Tibial nerve (tissue), 4 donors: ENCODE measurements around the gene CELSR3. TPM values are rescaled to one million over a fixed set of nuclear protein-coding genes. Genes with fewer than 3 reads are reported as not detected.

Experiments used
- DNase-seq, 2 donors: peaks; one replicate each; pipeline ENCODE4 v3.0.0-alpha.2; 2019; ENCODE audit warnings: low spot score in 2 of 2
- H3K27ac ChIP-seq, 4 donors: fragments of 200-600 bp; sonication (generic) in 3 of 4; one replicate each; pipeline ENCODE4 v1.5.1; 2017 to 2019; ENCODE audit warnings: mild to moderate bottlenecking in 1 of 4
- H3K27me3 ChIP-seq, 2 donors: fragments of 200-600 bp; sonication (generic) in 1 of 2; one replicate each; pipeline versions ENCODE4 v1.5.1 to v1.6.0; 2017 to 2019
- H3K36me3 ChIP-seq, 3 donors: fragments of 200-600 bp; sonication (generic); one replicate each; pipeline ENCODE4 v1.5.1; 2018 to 2019
- H3K4me1 ChIP-seq, 4 donors: fragments of 200-600 bp; sonication (generic) in 3 of 4; one replicate each; pipeline ENCODE4 v1.5.1; 2017 to 2019
- H3K4me3 ChIP-seq, 4 donors: fragments of 200-600 bp; sonication (generic) in 3 of 4; one replicate each; pipeline ENCODE4 v1.5.1; 2017 to 2019; ENCODE audit warnings: mild to moderate bottlenecking in 1 of 4, moderate library complexity in 1 of 4
- H3K9me3 ChIP-seq, 4 donors: fragments of 200-600 bp; sonication (generic) in 3 of 4; one replicate each; pipeline ENCODE4 v1.5.1; 2017 to 2019
- CTCF ChIP-seq, 5 experiments: fragments of 200-600 bp in 3 of 5; fragments of 450-650 bp in 2 of 5; sonication (generic) in 3 of 5; IDR thresholded peaks; one replicate each; pipeline ENCODE4 v1.5.1; 2016 to 2019; ENCODE audit warnings: antibody characterized with exemption in 5 of 5, mild to moderate bottlenecking in 3 of 5, moderate library complexity in 2 of 5
- EP300 ChIP-seq, 2 donors: sonication (generic); formaldehyde crosslinking; IDR thresholded peaks; one replicate each; pipeline ENCODE4 v1.6.1; 2017; ENCODE audit warnings: antibody characterized with exemption in 2 of 2, mild to moderate bottlenecking in 1 of 2
- POLR2A ChIP-seq, 2 donors: fragments of 450-650 bp; IDR thresholded peaks; one replicate each; pipeline ENCODE4 v1.6.1; 2017; ENCODE audit warnings: antibody characterized with exemption in 2 of 2, mild to moderate bottlenecking in 2 of 2, moderate library complexity in 2 of 2
- WGBS, 2 donors: methylation state at CpG; one replicate each; pipeline ENCODE4 v1.1.5; 2018; 5-methylcytosine and 5-hydroxymethylcytosine counted together
- total RNA-seq, 4 donors: library from RNA; depleted of rRNA; stranded (reverse); fragments of >200 nt; gene quantifications; one replicate each; pipeline ENCODE4 v1.1.0, GENCODE V29; 2016

Gene CELSR3
- total RNA-seq, 4 donors from 2014 or later: 0.87 to 13.5 (median 1.5) TPM

- peak overlapping the region in 2 of 4 donors; percentile 51 to 64 for H3K27ac ChIP-seq
- H3K9me3 ChIP-seq: no peaks in the 10 kb centered on the region
- WGBS, 2 donors: 60 to 74% methylated on average over 5 to 6 of the region's 6 CpGs
- no peak overlapping the region for H3K4me3 ChIP-seq
- H3K4me1 ChIP-seq: peaks cover 0 to 37% (median 11%) of the 10 kb centered on the region in 4 donors
- DNase-seq: no peak
- H3K36me3 ChIP-seq: peaks cover 0 to 51% (median 31%) of the 10 kb centered on the region in 3 donors
- TF ChIP-seq EP300 (IDR thresholded peaks at IDR 0.05): no peak
- no peak for TF ChIP-seq CTCF (IDR thresholded peaks at IDR 0.05)
- TF ChIP-seq POLR2A (IDR thresholded peaks at IDR 0.05): no peak
- H3K27me3 ChIP-seq: peaks cover 0 to 13% of the 10 kb centered on the region in 2 donors
Measured at GRCh38 chr3:48597408-48597800, 65.3 kb downstream of the CELSR3 start.

GRCh38 chr3:48596676-48597407 lies 65.8 kb downstream of the CELSR3 start:
- no peak for TF ChIP-seq POLR2A (IDR thresholded peaks at IDR 0.05)
- no peak for TF ChIP-seq CTCF (IDR thresholded peaks at IDR 0.05)
- TF ChIP-seq EP300 (IDR thresholded peaks at IDR 0.05): no peak
- H3K4me3 ChIP-seq: no peak overlapping the region
- H3K9me3 ChIP-seq: no peaks in the 10 kb centered on the region
- H3K27ac ChIP-seq: no peak overlapping the region
- DNase-seq: no peak
- WGBS, 2 donors: 54 to 74% methylated on average over 8 of the region's 8 CpGs
- H3K4me1 ChIP-seq: peaks cover 0 to 37% (median 11%) of the 10 kb centered on the region in 4 donors
- H3K27me3 ChIP-seq: peaks cover 0 to 13% of the 10 kb centered on the region in 2 donors
- peaks cover 0 to 50% (median 30%) of the 10 kb centered on the region in 3 donors for H3K36me3 ChIP-seq

GRCh38 chr3:48596157-48596556 lies 66.5 kb downstream of the CELSR3 start:
- Histone ChIP-seq H3K27ac (no peak overlapping the region), H3K9me3 (no peaks in the 10 kb centered on the region), H3K4me3 (no peak overlapping the region), H3K27me3 (peaks cover 0 to 13% of the 10 kb centered on the region in 2 donors), H3K36me3 (peaks cover 0 to 50% (median 23%) of the 10 kb centered on the region in 3 donors), H3K4me1 (peaks cover 0 to 37% (median 11%) of the 10 kb centered on the region in 4 donors)
- no peak for TF ChIP-seq EP300 (IDR thresholded peaks at IDR 0.05)
- TF ChIP-seq POLR2A (IDR thresholded peaks at IDR 0.05): no peak
- TF ChIP-seq CTCF (IDR thresholded peaks at IDR 0.05): no peak
- DNase-seq: no peak
- 76 to 86% methylated on average over 5 of the region's 5 CpGs for WGBS, 2 donors

GRCh38 chr3:48595526-48596121 lies 67.1 kb downstream of the CELSR3 start:
- no peaks in the 10 kb centered on the region for H3K9me3 ChIP-seq
- H3K27ac ChIP-seq: no peak overlapping the region
- peak overlapping the region in 1 of 4 donors; percentile 44 for H3K4me3 ChIP-seq
- no peak for TF ChIP-seq CTCF (IDR thresholded peaks at IDR 0.05)
- no peak for TF ChIP-seq EP300 (IDR thresholded peaks at IDR 0.05)
- no peak for TF ChIP-seq POLR2A (IDR thresholded peaks at IDR 0.05)
- 35 to 39% methylated on average over 5 to 8 of the region's 10 CpGs for WGBS, 2 donors
- DNase-seq: no peak
- peaks cover 0 to 45% (median 18%) of the 10 kb centered on the region in 3 donors for H3K36me3 ChIP-seq
- peaks cover 0 to 37% (median 11%) of the 10 kb centered on the region in 4 donors for H3K4me1 ChIP-seq
- peaks cover 0 to 13% of the 10 kb centered on the region in 2 donors for H3K27me3 ChIP-seq

- peak within 1 kb of the TSS in 3 of 4 donors; percentile 18 to 44 (median 33) for H3K4me3 ChIP-seq
- peaks cover 0 to 43% (median 12%) of the 10 kb centered on the region in 3 donors for H3K36me3 ChIP-seq
- H3K9me3 ChIP-seq: no peaks in the 10 kb centered on the region
- WGBS, 2 donors: 1 to 2% methylated on average over 22 to 24 of the region's 35 CpGs
- peaks cover 0 to 13% of the 10 kb centered on the region in 2 donors for H3K27me3 ChIP-seq
- H3K27ac ChIP-seq: peak within 1 kb of the TSS in 2 of 4 donors; percentile 20 to 59
- peaks cover 0 to 37% (median 11%) of the 10 kb centered on the region in 4 donors for H3K4me1 ChIP-seq
- no peak for TF ChIP-seq POLR2A (IDR thresholded peaks at IDR 0.05)
- TF ChIP-seq EP300 (IDR thresholded peaks at IDR 0.05): no peak
- no peak for TF ChIP-seq CTCF (IDR thresholded peaks at IDR 0.05)
- DNase-seq: no peak
Measured at GRCh38 chr3:48595075-48595525, 67.6 kb downstream of the CELSR3 start, which contains the start of gene COL7A1. TSS of gene COL7A1 (minus strand) at chr3:48595329. CDS start at chr3:48595159, 170 bp downstream.
